EL (cell line): Measurements from ENCODE around the gene MAPKAP1.

Experiments used
- DNase-seq: peaks from one replicate; pipeline ENCODE4 v3.0.0-alpha.2; 2016

MAPKAP1 gene

DNA sequence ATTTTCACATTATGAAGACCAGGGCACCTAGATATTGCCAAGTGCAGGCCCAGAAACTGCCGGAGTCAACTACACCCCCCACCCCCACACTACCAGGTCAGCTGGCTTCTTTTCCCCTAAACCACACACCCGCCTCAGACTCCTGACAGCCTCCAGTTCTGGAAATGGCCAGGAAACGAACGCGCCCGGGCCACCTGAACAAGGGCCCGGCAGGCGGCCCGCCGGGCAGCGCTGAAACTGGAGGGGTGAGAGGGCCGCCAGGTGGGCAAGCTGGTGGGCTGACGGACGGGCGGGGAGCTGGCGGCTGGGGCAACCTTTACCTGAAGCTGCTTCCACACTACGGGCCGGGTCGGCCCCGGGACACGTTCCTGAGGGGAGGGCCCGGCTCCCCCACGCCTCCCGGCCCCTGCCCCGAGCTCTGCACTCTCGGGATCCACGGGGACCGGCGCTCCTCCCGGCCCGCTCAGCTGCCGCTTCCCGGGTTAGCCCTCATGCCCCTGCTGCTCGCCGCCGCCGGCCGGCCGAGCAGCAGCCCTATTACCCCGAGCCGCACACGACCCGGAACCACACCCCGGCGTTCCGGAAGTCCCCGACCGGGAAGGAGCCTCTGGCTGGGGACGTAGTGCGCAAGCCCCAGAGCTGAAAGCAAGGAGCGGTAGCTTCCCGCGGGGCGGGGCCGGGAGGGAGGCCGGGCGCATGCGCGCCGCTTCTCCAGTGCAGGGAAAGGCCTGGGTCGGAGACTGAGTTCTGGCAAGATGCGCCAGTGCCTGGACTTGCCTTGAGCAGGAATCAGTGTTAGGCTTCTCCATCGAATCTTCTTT is at the start of gene MAPKAP1:
Gene MAPKAP1 (minus strand): TSS at position 558 of the 821 bp plus-strand sequence. CDS start 34,634 bp downstream, outside the sequence.
- DNase-seq, result peak; percentile 97

DNA sequence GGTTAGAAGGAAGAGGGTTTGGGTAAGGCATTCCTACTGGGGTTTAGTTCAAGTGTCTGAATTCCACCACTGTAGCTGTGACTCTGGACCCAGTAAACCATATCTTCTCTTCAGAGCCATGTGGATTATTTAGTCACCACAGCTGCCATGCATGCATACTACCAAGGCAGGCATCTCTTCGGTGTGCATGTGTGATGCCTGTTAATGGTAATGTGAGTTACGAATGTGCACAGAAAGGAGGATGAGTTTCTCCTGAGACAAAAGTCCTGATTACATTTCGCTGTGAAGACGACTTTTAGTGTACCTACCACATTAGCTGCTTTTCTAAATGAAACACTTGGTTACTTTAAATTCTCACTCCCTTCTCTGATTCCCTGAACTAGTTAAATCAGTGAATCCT is 49.5 kb upstream of the MAPKAP1 start:
- peak; percentile 5 for DNase-seq

DNA sequence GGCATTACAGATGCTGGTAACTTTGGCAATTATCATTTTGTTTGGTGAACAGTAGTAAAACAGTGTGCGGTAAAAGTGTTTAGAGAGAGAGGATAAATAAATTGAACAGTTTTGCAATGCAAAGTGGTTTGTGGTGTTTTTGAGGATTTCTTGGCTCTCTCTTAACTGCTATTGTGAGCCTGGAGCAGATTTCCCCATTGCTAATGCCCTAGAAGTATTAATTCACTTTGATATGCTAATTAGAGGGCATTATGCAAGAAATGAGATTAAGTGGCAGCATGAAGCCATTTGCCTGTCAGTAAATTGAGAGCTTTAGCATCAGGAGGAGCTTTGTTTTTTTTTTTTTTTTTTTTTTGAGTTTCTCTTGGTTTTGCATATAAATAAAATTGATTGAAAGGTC is 48.3 kb upstream of the MAPKAP1 start:
- DNase-seq, result no peak

DNA sequence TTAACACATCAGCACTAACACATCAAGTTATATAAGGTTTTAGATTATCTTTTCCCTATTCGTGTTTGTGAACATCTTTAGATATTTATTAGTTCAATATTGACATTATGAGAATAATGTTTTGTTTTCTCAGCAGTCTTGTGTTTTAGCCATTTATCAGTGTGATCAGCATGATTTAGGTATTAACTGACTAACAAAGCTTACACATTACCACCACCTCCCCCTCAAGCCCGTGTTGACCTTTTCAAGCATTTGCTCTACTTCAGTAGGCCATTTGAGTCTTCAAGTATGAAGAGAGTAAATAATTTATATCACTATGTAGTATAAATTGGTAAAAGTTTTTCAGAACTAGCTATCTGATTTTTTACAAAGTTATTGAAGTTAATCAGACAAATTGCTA is 47.1 kb upstream of the MAPKAP1 start:
- DNase-seq, result no peak

DNA sequence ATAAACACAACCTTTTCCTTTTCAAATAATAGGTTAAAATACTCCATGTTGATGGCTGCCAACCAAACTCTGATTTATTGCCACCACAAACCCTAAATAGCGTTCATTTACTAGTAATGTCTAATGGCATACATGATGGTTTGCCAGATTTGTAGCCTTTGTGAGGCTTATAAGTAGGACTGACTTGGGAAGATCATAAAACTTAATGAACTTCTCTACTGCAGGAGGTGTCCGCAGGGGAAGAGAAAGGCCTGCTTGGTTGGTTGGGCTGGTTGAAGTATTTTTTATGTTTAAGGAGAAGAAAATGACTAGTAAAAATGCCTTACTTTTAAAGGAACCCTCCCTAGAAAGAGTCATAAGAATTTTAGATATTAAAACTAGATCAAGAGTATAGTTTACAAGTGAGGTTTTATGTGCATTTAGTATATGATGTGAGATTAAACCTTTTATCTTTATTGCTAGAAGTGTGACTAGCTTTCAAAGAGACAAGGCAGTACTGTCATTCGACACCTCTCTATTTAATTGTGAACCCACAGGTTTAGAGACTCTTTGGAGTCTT is 45.1 kb upstream of the MAPKAP1 start:
- DNase-seq, result no peak

DNA sequence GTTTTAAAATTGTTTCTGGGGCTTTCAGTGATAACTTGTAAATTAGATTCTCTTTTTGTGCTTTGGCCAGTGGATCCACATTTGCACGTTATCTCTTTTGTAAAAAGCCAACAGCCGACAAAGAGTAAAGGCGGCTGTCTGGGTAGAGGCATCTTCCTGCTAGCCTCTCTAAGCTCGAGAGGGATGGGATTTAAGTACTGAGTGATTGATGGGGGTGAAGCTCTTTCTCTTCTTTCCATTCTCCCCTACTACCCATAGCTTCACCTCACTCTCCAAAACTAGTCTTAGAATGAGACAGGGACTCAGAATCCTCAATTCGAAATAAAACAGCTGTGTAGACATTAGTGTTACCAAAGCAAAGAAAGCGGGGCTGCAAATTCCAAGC is 43.6 kb upstream of the MAPKAP1 start:
- no peak for DNase-seq

DNA sequence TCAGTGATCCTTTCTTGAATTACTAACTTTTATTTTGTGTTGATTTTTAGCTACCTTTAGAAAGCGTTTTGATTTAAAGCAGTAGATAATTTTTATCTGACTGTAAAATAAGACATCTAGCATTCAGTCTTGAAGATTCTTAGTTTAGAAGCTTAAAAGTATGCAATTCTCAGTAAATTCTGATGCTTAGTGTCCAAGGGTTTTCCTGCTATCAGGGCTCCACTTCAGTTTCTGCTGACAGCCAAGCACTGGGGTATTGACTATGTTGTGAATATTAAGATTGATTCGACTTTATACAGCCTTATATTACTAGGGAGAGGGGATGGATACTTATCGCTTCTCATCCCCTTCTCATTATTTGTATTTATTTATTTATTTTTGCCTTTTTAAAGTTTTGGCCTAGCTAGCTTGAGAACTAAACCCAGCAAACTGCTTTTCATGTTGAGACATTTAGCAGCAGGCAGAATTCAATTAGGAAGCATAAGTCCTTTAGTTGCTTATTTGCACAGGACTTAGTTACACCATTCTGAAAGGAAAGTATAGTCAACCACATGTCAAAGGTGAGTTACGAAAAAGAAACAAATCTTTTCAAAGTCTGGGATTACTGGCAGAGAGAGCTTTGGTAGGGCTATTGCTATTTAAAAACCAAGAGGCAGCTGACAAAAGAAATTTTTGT is 43.1 kb upstream of the MAPKAP1 start:
- no peak for DNase-seq

DNA sequence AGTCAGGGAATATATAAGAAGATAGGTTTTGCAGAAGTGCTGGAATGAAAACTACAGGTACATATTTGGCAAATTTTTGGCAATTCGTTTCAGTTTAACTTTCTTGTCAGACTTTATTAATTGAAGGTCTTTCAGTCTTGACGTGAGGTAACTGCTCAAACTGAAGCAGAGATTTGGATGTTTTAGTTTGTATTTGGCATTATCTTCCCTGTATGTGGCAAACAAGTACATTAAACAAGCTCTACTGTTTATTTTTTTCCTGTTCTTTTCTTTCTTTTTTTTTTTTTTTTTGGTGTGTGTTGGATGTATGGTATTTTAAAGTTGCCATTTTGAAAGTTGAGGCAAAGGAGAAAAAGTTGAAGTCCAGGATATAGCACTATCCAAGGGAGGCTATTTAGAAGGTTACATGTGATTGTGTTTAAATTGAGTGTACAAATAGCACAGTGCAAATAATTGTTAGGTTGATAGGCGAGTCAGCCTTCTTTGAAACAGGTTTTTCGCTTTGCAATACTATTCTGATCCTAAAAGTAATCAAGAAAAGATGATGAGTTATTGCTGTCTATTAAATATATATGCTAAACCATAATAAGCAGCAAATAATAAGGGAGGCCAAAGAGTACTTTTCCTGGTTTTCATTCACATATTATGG is 42.4 kb upstream of the MAPKAP1 start:
- no peak for DNase-seq

DNA sequence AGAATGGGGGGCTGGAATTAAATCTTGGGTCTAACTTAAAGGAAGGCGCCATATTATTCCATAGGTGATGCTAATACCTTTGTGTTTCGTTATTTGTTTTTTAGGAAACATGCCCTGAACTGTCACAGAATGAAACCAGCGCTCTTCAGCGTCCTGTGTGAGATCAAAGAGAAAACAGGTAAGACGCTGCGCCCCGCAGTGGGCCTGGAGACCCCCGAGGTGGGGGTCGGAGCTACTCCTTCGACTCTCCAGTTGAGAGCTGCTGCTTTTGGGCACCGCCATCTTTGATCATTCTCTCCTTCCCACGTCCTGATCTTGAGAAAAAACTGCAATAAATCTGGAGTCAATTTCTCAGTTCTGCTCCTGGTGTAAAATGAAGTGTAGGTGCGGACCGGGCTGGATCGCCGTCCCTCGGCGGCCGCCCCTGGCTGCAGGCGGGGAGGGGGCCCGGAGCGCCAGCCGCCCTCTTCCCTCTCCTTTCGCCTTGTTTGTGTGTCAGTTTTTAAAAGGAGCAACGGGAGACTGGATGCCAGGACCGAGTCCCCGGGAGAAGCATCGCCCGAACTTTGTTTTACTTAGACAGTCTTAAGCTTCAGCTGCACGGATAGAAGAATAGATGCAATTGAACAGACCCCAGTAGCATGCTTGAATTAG is 41.6 kb upstream of the MAPKAP1 start:
- peak; percentile 29 for DNase-seq

DNA sequence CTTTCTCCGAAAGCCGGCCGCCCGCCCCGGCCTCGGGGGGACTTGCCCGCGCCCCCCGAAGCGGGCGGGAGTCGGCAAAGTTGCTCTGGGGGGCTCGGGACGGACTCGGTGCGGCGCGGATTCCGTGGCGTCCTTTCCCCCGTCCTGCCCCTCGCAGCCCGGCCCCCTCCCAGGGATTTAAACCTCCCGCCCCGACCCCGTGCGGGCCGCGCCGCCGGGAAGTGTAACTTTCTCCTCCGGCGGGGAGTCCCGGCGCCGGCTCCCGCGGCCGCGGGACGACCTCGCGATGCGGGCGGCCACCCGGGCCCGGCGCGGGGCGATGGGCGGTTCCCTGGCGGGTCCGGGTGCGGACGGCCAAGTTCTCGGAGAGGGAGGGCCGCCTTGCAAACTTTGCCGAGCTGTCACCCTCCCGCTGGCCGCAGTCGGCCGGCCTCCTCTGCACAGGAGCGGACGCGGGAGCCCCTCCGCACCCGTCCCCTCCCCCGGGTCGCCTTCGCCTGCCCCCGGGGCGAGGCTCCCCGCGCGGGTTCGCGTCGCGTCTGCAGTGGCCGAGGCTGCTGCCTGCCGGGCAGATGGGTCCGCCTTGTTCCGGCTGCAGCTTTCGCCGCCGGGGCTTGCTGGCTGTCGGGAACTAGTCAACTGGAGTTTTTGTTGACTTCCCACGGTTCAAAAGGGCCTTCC is 40.9 kb upstream of the MAPKAP1 start:
- peak; percentile 43 for DNase-seq

DNA sequence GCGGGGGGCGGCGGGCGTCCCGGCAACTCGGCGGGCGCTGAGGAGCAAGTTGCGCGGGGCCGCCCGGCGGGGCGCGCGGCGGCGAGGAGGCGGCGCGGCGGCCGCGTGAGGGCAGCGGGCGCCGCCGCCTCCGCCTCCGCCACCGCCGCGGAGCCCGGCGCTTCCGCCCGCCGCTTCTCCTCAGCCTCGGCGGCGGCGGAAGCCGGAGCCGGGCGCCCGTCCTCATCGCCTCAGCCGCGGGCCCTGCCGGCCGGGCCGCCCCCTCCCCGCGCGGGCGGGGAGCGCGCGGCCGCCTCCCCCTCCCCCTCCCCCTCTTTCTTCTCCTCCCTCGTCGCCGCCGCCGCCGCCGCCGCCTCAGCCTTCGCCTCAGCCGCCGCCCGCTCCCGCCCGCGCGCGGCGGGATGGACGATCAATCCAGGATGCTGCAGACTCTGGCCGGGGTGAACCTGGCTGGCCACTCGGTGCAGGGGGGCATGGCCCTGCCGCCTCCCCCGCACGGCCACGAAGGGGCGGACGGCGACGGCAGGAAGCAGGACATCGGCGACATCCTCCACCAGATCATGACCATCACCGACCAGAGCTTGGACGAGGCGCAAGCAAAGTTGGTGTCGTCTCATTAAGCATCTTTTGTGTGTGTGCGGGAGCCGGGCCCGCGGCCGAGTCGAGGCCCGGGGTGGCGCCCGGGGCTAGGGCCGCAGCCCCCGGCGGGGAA is 40.2 kb upstream of the MAPKAP1 start, which contains the start of gene PBX3:
Gene PBX3 (plus strand): TSS at position 321 of the 712 bp plus-strand sequence.
- DNase-seq, result peak; percentile 62

DNA sequence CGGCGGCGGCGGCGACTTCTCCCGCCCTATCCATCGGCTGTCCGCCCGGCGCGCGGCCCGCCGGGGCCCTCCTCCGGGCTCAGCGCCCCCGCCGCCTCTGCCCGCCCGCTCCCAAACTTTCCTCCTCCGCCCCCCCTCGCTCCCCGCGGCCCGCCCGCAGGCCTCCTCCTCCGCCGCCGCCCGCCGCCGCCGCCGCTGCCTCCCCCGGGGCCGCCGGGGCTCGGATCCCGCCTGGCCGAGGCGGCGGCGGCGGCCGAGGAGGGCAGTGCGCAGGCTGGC is 39.7 kb upstream of the MAPKAP1 start:
- DNase-seq, result no peak

DNA sequence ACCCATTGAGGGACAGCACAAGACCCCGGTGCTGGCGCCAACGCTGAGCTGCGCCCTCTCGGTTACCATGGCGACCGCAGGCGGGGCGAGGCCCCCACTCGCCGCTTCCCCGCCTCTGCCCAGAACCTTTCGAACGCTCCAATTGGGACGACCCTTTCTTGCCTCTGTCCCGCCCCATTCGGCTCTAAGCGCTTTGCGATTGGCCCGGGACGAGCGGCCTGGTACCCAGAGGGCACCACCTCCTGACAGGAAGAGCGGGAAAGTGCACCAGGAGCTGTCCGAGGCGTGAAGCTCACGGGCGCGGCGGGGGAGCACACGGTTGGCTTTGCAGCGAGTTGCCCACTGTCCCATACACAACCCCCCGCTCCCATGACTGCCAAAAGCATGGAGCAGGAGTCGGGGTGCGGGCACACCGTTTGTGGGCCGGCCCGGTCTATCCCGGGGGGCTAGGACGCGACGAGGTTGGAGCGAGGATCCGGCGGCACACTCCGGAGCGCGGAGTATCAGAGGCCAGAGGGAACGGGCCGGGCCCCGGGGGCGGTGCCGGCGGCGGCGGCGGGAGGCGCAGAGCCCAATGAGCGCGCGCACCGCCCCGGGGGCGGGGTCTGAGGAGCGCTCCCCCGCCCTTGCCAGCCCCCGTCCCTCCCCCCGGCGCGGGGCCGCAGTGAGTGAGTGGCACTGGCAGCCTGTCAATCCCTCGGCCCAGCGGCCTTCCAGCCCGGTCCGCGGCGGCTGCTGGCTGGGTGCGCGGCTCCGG is 39.2 kb upstream of the MAPKAP1 start:
- DNase-seq, result peak; percentile 98

DNA sequence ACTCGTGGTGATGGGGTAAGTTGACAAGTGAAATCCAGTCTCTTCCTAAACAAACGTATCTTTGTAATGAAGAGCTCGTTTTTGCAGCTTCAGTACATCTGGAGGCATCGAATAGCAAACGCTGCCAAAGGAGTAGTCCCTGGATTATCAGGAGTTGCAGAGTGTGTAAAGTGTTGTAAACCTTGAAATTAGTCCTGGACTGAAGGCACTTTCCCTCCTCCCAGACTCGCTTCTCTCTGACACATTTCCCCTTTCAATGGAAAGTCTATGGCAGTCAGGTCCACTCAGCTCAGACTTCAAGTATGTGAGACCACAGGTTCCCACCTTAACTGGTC is 38.6 kb upstream of the MAPKAP1 start:
- no peak for DNase-seq

DNA sequence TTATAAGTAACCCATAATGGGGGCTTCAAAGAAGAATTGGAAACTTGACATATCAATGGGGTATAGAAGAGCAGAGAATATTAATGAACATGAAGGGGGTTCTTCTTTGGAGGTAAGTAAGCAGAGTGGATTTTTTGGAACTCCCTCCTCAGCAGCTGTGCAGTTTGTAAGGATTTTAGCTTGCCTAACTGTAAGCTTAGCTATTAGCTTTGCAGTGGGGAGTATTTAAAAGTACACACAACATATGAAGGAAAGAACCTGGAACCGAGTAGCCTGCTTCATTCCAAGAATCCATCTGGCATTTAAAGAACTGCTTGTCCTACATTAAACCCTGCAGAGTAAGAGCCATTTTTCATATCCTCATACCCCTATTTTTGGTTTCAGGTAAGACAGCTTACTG is 38.0 kb upstream of the MAPKAP1 start:
- no peak for DNase-seq

DNA sequence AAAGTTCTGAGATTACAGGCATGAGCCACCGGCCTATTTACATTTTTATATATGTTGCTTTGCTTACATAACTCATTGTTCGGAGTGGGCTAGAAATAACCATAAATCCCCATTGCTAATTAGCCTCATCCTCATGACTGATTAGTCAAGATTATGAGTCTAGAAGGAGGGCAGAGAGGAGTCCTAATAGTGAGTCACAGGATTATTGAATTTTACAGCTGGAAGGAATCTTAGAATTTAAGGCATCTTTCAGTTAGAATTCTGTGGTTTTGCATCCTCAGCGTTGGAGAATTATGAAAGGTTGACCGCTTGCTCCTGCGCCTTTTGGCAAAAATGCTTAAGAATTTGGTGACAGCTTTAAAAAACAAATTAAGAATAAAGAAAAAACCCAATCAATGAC is 37.6 kb upstream of the MAPKAP1 start:
- peak; percentile 92 for DNase-seq

DNA sequence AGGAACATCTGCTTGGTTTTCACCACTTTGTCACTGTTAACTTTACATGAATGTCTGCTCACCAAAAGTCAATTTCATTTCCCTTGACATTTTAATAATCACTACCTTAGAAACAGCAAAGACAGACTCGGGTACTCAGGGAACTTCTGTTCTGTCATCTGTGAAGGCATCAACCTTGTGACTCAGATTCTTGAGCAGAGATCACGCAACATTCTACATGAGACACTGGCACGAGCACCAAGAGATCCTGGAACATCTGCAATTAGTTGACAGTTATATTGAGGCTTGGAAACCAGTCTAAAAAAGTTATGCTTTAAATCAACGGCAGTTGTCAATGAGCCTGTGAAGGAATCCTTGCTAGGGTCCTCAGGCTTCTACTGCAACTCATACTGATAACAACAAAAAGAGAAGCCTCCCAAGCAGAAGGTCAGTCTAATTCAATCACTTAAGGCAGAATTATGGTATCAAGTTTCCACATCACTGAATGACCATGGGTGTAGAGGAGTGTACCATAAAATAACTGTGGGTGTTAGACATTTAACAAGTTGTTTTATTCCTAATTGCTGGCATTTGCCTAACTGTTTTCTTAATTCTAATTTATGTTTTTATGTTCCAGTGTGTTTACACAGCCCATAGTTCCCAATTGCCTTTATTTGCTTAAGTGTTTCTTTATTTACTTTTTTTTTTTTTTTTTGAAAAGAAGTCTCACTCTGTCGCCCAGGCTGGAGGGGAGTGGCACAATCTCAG is 36.8 kb upstream of the MAPKAP1 start:
- no peak for DNase-seq

DNA sequence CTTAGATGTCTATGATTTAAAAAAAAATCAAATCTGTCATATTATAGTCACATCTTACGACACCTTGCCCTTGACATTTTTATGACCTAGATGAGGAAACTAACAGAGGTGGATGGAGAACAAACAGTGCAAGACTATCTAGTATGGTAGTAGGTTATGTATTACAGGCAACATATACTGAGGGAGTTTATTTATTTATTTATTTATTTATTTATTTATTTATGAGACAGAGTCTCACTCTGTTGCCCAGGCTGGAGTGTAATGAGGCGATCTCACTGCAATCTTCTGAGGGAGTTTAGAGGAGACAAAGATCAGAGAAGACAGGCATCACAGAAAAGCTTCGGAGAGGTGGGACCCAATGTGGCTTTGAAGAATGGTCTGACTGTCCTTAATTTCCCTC is 35.6 kb upstream of the MAPKAP1 start:
- DNase-seq, result no peak

DNA sequence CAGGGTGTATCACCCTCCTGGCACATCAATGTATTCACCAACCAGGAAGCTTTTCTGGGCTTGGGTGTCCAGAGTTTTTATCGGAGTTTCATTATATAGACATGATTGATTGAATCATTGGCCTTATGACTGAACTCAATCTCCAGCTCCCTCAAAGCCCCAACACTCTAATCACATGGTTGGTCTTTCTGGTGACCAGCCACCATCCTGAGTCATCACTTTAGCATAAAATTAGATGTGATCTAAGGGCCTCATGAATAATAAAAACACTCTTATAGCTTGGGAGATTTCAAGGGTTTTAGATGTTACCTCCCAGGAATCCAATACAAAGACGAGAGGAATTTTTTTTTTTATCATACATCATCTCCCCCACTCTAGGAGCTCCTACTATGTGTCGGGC is 32.4 kb upstream of the MAPKAP1 start:
- no peak for DNase-seq

DNA sequence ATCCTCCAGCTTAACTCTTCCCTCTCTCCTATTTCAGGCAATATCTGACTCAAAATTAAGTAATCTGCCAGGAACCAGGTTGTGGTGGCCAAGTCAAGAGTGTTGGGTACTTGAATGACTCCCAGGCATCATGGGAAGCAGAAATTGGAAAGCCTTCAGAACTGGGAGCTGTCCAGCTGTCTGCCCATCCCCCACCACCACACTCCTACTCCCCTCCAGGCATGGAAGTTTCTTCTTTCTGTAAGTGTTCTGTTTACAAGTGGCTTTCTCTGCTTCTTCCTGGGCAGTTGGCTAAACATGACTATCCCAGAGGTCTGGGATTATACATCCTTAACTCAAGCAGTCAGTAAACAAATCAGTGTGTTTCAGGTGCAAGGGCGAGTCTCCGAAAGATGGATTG is 25.6 kb upstream of the MAPKAP1 start:
- no peak for DNase-seq

DNA sequence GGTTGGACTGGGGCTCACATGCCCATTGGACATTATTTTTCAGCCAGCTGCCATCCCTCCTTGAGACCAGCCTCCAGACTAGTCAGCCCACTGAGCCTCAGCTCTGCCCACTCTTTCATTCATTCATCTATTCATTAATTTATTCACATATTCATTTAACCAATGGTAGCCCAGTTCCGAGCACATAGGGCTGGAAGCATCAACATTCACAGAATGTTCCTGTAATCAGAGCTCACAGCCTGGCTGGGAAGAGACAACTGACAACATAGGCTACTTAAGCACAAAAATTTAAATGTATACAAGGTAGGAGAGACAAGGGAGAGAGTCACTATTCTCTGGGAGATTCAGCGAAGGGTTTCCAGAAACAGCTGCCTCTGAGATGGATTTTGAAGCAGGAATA is 23.2 kb upstream of the MAPKAP1 start:
- DNase-seq, result no peak
